Measurements from ENCODE around the gene WIPF3.
"Not testable (repeated sequence)": the region's sequence is repeated elsewhere in the genome, so short reads cannot be mapped to it uniquely, and the experiment has no call there.

The WIPF3 gene

GRCh38 chr7:29957521-29958310, 151.4 kb downstream of the WIPF3 start:
- no peak for DNase-seq

GRCh38 chr7:29958667-29959358, 152.5 kb downstream of the WIPF3 start:
- DNase-seq: no peak

GRCh38 chr7:29961611-29962010, 155.3 kb downstream of the WIPF3 start:
- not testable (repeated sequence) for DNase-seq

- no peak for DNase-seq
Observed at GRCh38 chr7:29962035-29962434, 155.7 kb downstream of the WIPF3 start.

GRCh38 chr7:29965030-29965429, 158.7 kb downstream of the WIPF3 start:
- DNase-seq: no peak

Data from activated CD4-positive, alpha-beta T cell treated with anti-CD3 and anti-CD28 coated beads for 48 hours (primary cell).